Measurements from ENCODE around the gene ANXA6.

Gene ANXA6

DNA sequence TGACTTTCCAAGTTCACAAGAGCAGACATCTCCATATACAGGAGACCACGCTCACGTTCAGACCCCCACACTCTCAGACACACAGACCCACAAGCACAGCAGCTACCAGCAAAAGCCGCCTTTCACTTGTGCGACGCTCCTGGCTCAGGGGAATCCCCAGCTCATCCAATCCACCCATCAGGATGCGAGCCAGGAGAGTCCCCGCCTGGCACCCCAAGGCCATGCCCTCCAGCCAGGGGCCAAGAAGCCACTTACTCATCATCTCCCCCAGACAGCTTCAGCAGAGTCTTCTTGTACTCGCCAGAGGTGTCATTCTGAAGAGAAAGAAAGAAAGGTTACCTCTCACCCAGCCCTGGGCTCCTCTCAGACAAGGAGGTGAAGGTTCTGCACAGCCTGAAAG lies 29.7 kb downstream of the ANXA6 start:
- no peak for DNase-seq (ENCODE audit: low spot score)

DNA sequence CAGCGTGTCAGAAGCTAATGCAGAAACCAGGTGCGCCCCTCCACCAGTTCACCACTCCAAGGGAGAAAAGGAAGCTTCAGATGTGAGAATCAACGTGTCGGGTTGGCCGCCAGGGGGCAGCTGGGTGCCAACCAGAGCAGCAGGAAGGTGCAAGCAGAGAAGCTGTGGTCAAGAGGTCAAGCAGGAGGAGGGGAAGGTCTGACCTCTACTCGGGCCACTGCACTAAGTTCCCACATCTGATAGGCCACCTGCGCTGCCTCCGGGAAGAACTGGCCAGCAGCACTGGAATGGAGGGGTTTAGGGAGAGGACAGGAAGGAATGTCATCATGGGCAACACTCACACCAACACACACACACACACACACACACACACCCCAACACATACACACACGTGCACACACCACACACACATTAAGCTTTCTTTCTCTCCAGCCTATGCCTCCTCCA lies 31.4 kb downstream of the ANXA6 start:
- peak; percentile 48 for DNase-seq (ENCODE audit: low spot score)

DNA sequence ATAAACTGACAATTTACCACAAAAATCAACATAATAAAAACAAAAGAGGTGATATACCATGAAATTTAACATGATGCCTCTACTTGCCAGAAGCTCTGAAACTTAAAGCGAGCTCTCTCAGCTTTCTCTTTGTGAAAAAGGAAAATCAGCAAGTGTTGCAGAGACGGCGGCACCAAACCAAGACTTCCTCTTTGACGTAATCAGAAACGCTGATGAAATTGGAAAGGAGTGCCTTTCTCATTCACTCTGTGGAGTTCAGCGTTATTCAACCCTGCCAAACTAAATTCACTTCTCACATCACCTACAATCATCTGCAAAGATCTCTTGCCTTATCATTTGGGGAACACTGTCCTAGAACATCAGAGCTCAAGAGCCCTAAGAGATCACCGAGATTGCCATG lies 32.2 kb downstream of the ANXA6 start:
- no peak for DNase-seq (ENCODE audit: low spot score)

DNA sequence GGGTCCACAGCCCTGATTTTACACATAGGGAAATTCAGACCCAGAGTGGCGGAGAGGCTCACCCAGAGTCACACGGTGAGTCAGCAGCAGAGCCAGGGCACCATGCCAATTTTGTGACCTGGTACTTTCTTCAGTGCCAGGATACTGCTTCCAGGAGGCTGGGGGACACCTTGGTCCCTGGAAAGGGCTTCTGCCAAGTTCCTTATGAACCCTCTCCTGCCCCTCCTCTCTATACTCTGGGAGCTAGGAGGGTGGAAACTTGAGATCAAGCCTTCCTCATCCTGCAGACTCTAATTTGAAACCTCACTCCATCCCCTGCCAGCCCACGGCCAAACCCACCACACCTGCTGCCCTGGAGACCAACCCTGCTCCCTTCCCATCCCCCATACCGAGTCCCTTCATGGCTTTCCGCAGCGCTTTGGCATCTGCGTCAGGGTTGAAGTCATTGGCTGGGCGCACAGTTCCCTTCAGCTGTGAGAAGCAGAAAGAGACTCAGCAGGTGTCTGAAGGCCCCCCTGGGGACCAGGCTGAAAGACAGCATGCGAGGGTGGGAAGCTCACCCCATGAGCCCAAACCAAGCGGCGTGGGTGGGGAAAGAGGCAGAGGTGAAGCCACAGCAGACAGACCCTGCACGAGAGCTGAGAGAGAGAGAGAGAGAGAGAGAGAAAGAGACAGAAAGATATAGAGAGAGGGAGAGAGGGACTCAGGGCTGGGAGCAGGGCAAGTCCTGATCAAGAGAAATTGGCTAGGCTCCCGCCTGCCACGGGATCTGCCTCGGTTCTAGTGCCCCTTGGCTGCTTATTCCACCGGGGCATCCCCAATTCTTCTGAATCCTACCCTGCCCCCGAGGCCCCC lies 33.5 kb downstream of the ANXA6 start:
- no peak for DNase-seq (ENCODE audit: low spot score)

DNA sequence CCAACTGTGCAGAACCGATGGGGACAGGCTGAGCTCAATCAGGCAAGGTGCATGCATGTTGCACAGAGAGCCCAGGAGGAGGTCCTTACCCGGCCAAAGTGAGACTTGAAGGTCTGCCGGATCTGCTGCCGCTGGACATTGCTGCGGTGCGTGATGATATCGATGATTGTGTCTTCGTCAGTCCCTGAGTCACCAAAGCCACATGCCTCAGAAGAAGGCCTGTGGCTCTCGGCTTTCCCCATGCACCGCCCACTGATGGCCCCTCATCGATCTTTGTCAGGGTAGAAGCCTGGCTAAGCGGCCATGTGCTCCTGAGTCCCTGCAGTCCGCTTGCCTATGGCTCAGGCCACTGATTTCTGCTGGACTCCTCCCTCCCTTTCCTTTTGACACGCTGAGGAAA lies 34.8 kb downstream of the ANXA6 start:
- no peak for DNase-seq (ENCODE audit: low spot score)

DNA sequence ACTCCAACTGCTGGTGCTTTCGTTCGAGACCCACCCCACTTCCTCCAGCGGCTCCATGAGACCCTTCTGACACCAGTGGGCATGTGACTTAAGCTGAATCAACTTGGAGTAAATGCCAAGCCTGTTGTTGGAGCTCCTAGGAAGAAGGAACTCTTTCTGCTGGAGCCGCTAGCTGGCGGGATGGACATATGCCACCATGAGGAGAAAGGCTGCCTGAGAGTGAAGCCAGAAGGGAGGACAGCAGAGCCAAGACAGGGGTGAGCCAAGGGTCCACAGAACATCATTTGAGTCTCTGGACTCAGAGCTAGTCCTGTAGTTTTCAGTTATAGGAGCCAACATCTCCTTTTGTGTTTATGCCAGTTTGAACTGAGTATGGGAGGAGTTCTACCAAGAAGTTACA lies 35.9 kb downstream of the ANXA6 start:
- no peak for DNase-seq (ENCODE audit: low spot score)

DNA sequence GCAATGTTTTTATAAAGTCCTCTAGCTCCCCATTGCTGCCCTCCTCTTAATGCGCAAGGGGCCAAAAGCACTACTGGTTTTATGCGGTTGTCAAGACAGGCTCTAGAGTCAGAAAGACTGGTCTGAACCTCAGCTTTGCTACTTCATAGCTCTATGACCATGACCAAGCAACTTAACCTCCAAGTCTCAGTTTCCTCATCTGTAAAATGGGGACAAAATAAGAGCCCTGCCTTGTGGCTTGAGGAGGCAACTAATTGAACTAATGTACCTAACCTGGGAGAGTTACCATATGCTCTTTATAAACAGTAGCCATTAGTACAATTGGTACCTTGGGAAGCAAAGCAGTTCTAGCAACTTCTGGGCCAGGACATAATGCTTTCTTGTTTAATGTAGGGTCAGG lies 36.5 kb downstream of the ANXA6 start:
- no peak for DNase-seq (ENCODE audit: low spot score)

DNA sequence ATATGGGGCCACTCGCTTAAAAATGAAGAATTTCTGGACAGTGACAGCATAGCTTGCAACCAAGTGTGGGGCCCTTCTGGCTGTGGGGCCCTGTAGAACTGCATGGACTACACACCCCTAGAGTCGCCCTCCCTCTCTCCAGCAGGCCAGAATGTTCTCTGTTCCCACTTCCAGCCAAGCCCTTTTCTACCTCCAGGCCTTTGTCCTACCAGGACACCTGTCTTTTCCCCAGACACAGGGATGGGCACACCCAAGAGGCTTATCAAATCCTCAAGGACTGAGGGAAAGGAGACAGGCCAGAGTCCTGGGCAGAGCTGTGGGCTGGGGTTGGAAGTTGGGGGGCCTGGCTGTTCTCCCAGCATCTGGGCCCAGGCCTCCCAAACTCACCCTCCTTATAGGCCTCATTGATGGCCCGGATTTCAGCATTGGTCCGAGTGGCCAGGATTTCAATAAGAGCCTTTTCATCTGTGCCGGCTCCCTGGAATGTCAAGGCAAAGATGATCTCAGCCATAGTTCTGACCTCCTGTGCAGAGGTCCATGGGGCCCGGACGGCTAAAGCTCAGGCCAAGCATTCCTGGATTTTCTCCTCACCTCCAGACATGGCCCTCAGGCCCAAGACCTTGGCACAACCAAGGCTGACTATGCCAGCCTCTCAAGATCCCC lies 38.5 kb downstream of the ANXA6 start:
- no peak for DNase-seq (ENCODE audit: low spot score)

DNA sequence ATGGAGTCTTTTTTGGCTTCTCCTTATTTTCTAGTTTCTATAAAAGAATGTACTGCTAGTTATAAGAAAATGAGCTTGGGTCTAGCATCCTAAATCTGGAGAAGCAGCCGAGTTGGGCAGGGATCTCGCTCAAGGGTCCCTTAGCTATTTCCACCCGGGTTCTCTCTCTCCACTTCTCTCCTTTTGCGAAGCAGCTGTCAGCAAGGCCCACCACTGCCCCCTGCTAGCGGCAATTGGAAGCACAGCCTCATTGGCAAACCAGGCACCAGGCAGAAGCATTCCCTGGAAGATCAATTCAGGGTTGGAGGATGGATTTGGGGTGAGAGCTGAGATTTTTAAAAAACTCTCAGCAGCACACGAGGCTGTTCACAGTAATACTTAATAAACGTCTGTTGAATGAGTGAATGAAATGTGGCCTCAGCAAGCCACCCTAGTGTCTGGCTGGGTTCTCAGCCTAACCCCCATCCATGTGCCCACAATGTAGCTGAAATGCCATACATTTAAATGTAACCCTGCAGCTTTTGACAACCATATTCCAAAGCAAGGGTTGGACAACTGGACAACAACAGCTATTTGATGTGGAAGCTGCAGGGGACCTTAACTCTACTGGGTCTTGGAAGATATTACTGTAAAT lies 42.2 kb downstream of the ANXA6 start:
- DNase-seq (ENCODE audit: low spot score), result peak; percentile 62

DNA sequence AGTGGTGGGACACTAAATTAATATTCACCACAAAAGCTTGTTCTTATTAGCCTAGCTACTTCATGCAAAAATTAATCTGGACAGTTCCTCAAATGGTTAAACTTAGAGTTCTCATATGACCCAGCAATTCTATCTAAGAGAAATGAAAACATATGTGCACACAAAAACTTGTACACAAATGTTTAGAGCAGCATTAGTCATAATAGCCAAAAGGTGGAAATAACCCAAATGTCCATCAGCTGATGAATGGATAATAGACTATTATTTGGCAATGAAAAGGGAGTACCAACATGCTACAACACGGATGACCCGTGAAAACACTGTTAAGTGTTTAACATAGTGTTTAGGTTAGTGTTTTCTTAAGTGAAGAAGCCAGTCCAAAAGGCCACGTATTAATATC lies 43.9 kb downstream of the ANXA6 start:
- no peak for DNase-seq (ENCODE audit: low spot score)

DNA sequence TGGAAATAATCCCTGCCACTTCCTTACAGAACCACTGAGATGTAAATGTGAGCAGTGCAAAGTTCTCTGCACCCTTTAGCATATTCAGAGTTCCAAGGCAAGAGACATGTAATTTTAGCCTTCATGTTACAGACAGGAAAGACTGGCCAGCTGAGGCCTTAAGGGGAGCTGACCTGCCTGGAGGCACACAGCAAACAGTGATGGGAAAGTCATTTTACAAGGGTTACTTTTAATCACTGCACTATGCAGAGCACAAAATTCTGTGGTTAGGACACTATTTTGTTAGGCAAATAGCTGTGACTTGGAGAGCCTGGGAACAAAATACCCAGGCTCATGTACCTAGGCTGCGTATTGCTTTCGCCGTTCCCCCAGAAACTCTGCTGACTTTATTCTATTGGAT lies 46.6 kb downstream of the ANXA6 start:
- DNase-seq (ENCODE audit: low spot score), result no peak

DNA sequence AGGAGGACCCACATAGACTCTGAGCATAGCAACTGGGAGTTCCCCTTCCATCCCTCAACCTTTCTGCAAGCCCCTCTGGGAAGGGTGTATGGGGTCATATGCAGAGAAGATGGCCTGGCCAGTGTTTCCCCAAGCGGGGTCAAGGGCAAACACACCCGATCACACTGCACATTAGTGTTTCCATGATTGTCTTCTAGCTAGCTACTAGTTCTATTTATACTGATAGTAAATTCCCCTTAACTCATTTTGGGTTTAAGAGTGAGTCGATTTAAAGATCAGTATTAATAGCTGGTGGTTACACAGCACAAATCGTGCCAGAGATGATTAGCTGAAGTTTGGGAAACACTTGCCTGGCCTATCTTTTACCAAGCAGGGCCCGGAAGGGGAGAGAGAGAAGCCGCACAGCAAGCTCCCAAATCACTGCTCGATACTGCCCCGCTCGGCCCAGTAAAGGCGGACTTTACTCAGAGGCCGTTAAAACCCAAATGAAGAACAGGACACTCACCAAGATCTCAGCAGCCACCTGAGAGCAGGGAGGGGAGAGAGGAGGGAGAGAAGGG lies 47.4 kb downstream of the ANXA6 start:
- DNase-seq (ENCODE audit: low spot score), result no peak

DNA sequence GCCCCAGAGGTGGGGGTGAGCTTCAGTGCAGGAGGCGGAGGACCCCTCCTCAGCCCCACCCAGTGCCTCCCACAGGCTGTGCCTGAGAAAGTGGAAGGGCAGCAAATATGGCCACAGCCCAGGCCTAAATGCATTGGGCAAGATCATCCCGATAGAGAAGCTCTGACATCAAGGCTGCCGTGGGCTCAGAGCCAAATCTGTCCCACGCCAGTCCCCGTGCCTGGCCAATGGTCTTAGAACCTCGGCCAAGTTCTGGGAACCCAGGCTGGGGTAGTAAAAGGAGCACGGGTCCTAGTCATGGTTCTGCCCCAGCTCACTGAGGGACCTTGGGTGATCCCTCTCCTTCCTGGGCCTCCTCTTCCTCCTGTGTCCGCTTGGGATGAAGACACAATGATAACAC lies 49.0 kb downstream of the ANXA6 start:
- no peak for DNase-seq (ENCODE audit: low spot score)

DNA sequence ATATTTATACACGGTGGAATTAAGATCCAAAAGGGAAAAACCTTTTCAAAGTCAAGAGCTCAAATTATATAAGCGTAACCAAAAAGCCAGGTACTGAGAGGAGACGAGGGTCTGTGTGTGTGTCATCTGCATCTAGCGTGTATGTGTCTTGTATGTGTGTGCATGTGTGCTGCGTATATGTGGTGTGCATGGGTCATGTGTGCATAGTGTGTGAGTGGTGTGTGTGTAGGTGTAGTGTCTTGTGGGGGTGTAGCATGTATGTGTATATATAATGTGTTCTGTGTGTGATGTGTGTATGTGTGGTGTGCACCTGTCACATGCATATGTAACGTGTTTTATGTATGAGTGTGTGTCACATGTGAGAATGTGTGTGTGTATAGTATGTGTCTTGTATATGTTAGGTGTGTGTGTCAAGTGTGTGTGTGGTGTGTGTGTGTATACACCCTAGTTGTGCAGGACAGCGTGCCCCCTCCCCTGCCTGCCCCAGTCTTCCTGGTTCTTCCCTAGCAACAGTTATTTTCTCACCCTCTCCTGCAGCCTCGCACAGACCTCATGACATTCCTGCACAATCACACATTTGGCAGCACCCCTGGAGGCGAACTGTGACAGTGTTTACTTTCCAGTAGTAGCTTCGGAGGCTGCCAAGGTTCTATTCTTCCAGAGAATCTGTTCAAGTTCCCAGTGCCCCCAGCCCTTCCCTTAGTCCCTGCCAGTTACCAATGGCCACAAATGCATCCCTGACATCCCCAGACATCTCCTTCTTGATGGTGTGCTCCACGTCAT lies 49.6 kb downstream of the ANXA6 start:
- DNase-seq (ENCODE audit: low spot score), result no peak

DNA sequence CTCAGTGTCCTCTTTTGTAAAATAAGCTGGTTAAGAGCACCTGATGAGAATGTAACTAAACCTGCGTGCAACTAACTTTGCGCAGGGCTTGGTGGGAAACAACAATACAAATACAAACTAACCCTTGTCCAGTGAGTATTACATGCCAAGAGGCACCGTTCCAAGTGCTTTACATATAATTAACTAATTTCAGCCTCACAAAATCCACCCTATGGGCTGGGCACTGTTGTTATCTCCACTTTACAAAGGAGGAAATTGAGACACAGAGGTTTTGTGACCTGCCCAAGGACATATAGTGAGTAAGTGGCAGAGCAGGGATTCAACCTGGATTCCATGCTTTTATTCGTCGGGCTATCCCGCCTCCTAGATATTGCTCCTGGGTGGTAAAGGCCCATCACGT lies 50.5 kb downstream of the ANXA6 start:
- no peak for DNase-seq (ENCODE audit: low spot score)

DNA sequence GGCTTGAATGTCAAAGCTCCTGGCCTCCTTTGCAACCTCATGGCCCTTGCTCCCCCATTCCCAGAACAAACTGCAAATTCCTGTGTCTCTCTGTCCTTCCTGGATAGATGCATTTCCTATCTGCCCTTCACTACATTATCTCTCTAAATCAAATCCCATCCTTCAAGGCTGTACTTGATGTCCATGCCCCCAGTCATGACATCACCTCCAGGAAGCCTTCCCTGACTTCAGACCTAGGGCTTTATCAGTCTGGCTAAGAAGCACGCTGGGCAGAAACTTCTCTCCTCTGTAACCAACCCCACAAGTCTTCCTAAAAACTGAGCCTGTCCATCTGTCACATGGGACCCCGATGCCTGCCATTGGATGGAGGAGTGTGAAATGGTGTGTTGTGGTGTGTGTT lies 51.1 kb downstream of the ANXA6 start:
- DNase-seq (ENCODE audit: low spot score), result no peak

DNA sequence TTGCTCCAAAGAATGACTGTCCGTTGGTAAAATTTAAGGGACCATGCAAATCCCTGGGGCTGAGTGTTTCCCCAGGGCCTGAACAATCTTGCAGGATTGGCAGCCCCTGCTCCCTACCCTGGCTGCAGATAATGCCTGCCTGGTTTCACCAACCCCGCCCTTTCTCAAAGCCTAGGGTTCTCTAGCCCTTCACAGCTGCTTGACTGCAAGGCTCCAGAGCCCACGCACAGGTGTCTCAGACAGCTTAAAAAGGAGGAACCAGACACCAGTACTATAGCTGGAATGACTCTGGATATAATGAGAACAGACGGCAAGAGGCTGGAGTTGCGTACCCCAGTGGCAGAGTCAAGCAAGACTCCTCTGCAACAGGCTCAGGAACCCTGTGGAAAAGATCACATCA lies 51.5 kb downstream of the ANXA6 start:
- DNase-seq (ENCODE audit: low spot score), result no peak

DNA sequence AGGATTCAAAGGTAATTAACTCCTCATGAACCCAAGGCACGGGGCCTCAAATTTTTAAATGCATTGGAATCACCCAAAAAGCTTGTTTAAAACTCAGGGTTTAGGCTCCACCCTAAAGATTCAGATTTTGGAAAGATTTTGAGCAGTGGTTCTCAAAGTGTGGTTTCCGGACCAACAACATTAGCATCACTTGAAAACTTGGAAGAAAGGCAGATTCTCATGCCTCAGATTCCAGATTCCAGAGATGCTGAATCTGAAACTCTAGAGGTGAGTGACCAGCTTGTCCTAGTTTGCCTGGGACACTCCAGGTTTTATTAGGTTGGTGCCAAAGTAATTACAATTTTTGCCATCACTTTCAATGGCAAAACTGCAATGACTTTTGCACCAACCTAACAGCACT lies 52.0 kb downstream of the ANXA6 start:
- no peak for DNase-seq (ENCODE audit: low spot score)

DNA sequence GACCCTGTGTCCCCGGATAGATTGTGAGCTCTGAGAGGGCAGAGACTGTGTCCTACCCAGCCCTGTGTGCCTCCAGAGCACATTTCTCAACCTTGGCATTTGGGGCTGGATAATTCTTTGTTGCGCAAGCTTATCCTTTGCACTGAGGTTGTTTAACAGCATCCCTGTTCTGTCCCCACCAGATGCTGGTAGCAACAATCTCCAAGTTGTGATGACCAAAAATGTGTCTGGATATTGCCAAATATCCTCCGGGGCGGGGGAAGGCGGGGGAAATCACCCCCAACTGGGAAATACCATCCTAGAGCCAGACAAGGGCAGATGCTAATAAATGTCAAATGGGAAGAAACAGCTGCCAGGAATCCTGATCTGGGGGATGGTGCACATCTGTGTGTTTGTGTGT lies 52.8 kb downstream of the ANXA6 start:
- no peak for DNase-seq (ENCODE audit: low spot score)

DNA sequence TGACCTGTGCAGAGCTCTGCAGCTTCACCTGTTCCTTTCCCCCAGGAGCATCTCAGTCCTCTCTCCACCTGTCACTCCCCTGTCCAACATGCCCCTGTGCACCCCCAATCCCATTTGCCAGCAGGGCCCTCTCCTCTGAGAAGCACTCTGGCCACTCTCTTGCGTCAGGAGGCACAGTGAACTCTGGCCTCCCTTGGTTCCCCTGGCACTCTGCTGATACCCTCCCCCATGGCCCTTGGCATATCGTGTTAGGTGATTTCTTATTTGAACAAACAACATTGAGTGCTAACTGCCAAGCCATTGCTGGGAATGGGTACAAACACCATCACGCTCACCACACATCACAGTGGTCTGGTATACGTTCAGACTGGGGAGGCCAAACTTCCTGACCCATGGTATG lies 55.8 kb downstream of the ANXA6 start:
- DNase-seq (ENCODE audit: low spot score), result no peak

DNA sequence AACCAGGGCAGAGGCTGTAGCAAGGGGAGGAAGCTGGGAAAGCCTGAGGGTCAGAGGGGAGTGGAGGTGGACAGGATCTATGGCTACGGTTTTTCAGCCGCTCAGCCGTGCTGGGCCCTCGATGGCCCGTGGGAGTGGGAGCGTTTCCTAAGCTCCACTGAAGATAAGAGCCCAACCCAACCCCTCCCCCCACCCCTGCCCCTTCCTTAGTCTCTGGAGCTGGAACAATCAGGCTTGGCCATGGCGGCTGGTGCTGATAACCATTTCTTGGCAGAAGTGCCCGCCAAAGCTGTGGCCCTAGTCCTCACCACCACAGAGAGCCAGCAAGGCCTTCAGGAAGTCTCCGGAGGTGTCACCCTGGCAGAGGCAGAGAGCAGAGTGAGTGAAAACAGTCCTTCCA lies 56.4 kb downstream of the ANXA6 start:
- no peak for DNase-seq (ENCODE audit: low spot score)

DNA sequence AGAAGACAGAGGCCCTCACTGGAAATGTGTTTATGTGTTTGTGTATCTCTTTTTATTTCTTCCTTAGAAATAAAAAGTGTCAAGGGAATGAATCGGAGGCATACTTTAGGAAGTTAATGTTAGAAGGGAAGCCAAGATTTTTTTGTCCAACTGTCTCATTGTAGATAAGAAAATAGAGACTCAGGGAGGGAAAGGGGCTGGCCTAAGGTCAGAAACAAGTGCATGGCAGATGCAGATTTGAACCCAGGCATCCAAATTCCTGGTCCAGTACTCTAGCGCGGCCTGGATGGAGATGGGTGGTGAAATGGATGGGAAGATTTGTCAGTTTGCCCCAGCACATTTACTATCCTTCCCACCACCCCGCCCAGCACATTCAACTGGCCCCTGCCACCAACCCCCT lies 56.9 kb downstream of the ANXA6 start:
- DNase-seq (ENCODE audit: low spot score), result no peak

Measured in COLO829 (cell line).